Skin epidermis (tissue), 12 donors: ENCODE results near the gene SLC17A9.

Source experiments
- H3K27ac ChIP-seq, 21 experiments: fragments of 200-600 bp; sonication (generic) in 11 of 21; one replicate each; pipeline ENCODE4 v1.5.0; 2020; ENCODE audit warnings: mild to moderate bottlenecking in 3 of 21, inconsistent platforms in 2 of 21, moderate library complexity in 2 of 21
- H3K4me3 ChIP-seq, 7 experiments: fragments of 200-600 bp; sonication (generic) in 2 of 7; one replicate each; pipeline ENCODE4 v1.5.0; 2020; ENCODE audit warnings: inconsistent platforms in 2 of 7, mild to moderate bottlenecking in 2 of 7, moderate library complexity in 1 of 7

The SLC17A9 gene

GRCh38 chr20:63009045-63009961, 56.8 kb downstream of the SLC17A9 start:
- H3K4me3 ChIP-seq, result no peak overlapping the region

GRCh38 chr20:63009988-63010769, 57.7 kb downstream of the SLC17A9 start:
- H3K27ac ChIP-seq, result no peak overlapping the region

More at GRCh38 chr20:63009045-63009961, 56.8 kb downstream of the SLC17A9 start:
- H3K27ac ChIP-seq, result no peak overlapping the region

GRCh38 chr20:63011798-63012197, 59.3 kb downstream of the SLC17A9 start:
- no peak overlapping the region for H3K27ac ChIP-seq
- H3K4me3 ChIP-seq, result no peak overlapping the region

More at GRCh38 chr20:63009988-63010769, 57.7 kb downstream of the SLC17A9 start:
- H3K4me3 ChIP-seq, result peak overlapping the region in 1 of 7 experiments; percentile 22

- Histone ChIP-seq H3K4me3 (no peak overlapping the region), H3K27ac (no peak overlapping the region)
Measured at GRCh38 chr20:63013207-63013606, 60.7 kb downstream of the SLC17A9 start.

GRCh38 chr20:63014287-63014686, 61.8 kb downstream of the SLC17A9 start:
- H3K27ac ChIP-seq, result no peak overlapping the region
- H3K4me3 ChIP-seq, result no peak overlapping the region

- H3K27ac ChIP-seq, result no peak overlapping the region
- no peak overlapping the region for H3K4me3 ChIP-seq
Measured at GRCh38 chr20:63014710-63015109, 62.2 kb downstream of the SLC17A9 start.

GRCh38 chr20:63015147-63015661, 62.7 kb downstream of the SLC17A9 start:
- no peak overlapping the region for H3K27ac ChIP-seq

GRCh38 chr20:63015662-63016361, 63.3 kb downstream of the SLC17A9 start:
- H3K27ac ChIP-seq, result no peak overlapping the region
- no peak overlapping the region for H3K4me3 ChIP-seq

More at GRCh38 chr20:63015147-63015661, 62.7 kb downstream of the SLC17A9 start:
- H3K4me3 ChIP-seq, result no peak overlapping the region

- H3K4me3 ChIP-seq, result no peak overlapping the region
- no peak overlapping the region for H3K27ac ChIP-seq
Measured at GRCh38 chr20:63016514-63017075, 64.1 kb downstream of the SLC17A9 start.

GRCh38 chr20:63017076-63017825, 64.7 kb downstream of the SLC17A9 start:
- Histone ChIP-seq H3K4me3 (no peak overlapping the region), H3K27ac (no peak overlapping the region)

- Histone ChIP-seq H3K4me3 (no peak overlapping the region), H3K27ac (no peak overlapping the region)
Measured at GRCh38 chr20:63017826-63018411, 65.4 kb downstream of the SLC17A9 start.
